Breast epithelium (tissue), 3 donors: ENCODE measurements around the gene TRNT1.

ENCODE experiments used
- POLR2A ChIP-seq: fragments of 450-650 bp; IDR thresholded peaks from one replicate; pipeline ENCODE4 v1.6.1; 2016; ENCODE audit warnings: antibody characterized with exemption, mild to moderate bottlenecking, moderate library complexity
- POLR2AphosphoS5 ChIP-seq, 3 donors: sonication (generic); formaldehyde crosslinking; IDR thresholded peaks; one replicate each; pipeline ENCODE4 v1.6.1; 2017; ENCODE audit warnings: antibody characterized with exemption in 3 of 3

GRCh38 chr3:3125977-3126376 lies 763 bp upstream of the TRNT1 start:
- no peak for TF ChIP-seq POLR2AphosphoS5 (IDR thresholded peaks at IDR 0.05)
- TF ChIP-seq POLR2A, result no peak
